Mesendoderm (in vitro differentiated cells): ENCODE results near the gene ANKRD65.

Experiments
- DNase-seq: peaks from one replicate; pipeline ENCODE4 v3.0.0; 2013
- H2AK5ac ChIP-seq: 2 replicates; pipeline ENCODE4 v1.6.1; 2013; ENCODE audit warnings: low read length, inconsistent platforms
- H2BK120ac ChIP-seq: 2 replicates; pipeline ENCODE4 v1.6.1; 2013; ENCODE audit warnings: low read depth, mild to moderate bottlenecking, low read length, moderate library complexity, mixed read lengths
- H2BK15ac ChIP-seq: replicated peaks from 2 replicates; pipeline ENCODE4 v1.6.1; 2013; ENCODE audit warnings: low read depth, mild to moderate bottlenecking, moderate library complexity
- H2BK5ac ChIP-seq: 2 replicates; pipeline ENCODE4 v1.6.1; 2013; ENCODE audit warnings: low read length, inconsistent platforms
- H3K18ac ChIP-seq: 2 replicates; pipeline ENCODE4 v1.6.1; 2013; ENCODE audit warnings: mild to moderate bottlenecking, low read length, mixed read lengths
- H3K23ac ChIP-seq: one replicate; pipeline ENCODE4 v1.6.1; 2013; ENCODE audit warnings: low read length
- H3K27ac ChIP-seq: 2 replicates; pipeline ENCODE4 v1.5.1; 2013; ENCODE audit warnings: low read depth, mild to moderate bottlenecking, inconsistent platforms, low read length, moderate library complexity
- H3K27me3 ChIP-seq: 2 replicates; pipeline ENCODE4 v1.6.1; 2013; ENCODE audit warnings: low read length, control low read depth, mild to moderate bottlenecking, inconsistent platforms; ENCODE audit not compliant: insufficient read depth, poor library complexity
- H3K36me3 ChIP-seq: 2 replicates; pipeline ENCODE4 v1.6.1; 2013; ENCODE audit warnings: low read length, inconsistent platforms; ENCODE audit not compliant: control insufficient read depth, insufficient read depth
- H3K4ac ChIP-seq: one replicate; pipeline ENCODE4 v1.6.1; 2013; ENCODE audit warnings: low read depth, mild to moderate bottlenecking, low read length, moderate library complexity
- H3K4me1 ChIP-seq: 2 replicates; pipeline ENCODE4 v1.6.1; 2013; ENCODE audit warnings: low read depth, low read length, inconsistent platforms; ENCODE audit not compliant: control insufficient read depth
- H3K4me2 ChIP-seq: 2 replicates; pipeline ENCODE4 v1.6.1; 2013; ENCODE audit warnings: low read length
- H3K4me3 ChIP-seq: 2 replicates; pipeline ENCODE4 v1.5.1; 2013; ENCODE audit warnings: mild to moderate bottlenecking, low read length
- H3K56ac ChIP-seq: one replicate; pipeline ENCODE4 v1.6.1; 2013; ENCODE audit warnings: low read length
- H3K79me1 ChIP-seq: 2 replicates; pipeline ENCODE4 v1.6.1; 2013; ENCODE audit warnings: low read length, inconsistent platforms
- H3K79me2 ChIP-seq: 2 replicates; pipeline ENCODE4 v1.6.1; 2013; ENCODE audit warnings: mild to moderate bottlenecking, low read length; ENCODE audit not compliant: control insufficient read depth, insufficient read depth
- H3K9ac ChIP-seq: 2 replicates; pipeline ENCODE4 v1.6.1; 2013; ENCODE audit warnings: low read length, inconsistent platforms
- H4K5ac ChIP-seq: one replicate; pipeline ENCODE4 v1.6.1; 2013; ENCODE audit warnings: low read length
- H4K8ac ChIP-seq: one replicate; pipeline ENCODE4 v1.6.1; 2013; ENCODE audit warnings: low read depth, mild to moderate bottlenecking, control low read depth, low read length, moderate library complexity
- WGBS: extraction: QIAGEN DNeasy Blood & Tissue Kit; methylation state at CpG from one replicate; pipeline ENCODE4 v1.1.7; 2013; ENCODE audit warnings: low lambda C conversion rate, missing lambda C conversion rate; ENCODE audit not compliant: insufficient coverage; ENCODE audit errors: extremely low coverage; 5-methylcytosine and 5-hydroxymethylcytosine counted together

ANKRD65 gene

GRCh38 chr1:1394116-1394515 is 27.0 kb downstream of the ANKRD65 start:
- no peak overlapping the region for H3K23ac ChIP-seq
- WGBS, result no CpG with 5 or more reads among the region's 7 CpGs
- H3K4me1 ChIP-seq, result no peaks in the 10 kb centered on the region
- H2BK120ac ChIP-seq, result no peak overlapping the region
- H2AK5ac ChIP-seq, result no peak overlapping the region
- no peaks in the 10 kb centered on the region for H3K27me3 ChIP-seq
- no peak overlapping the region for H3K27ac ChIP-seq
- no peak overlapping the region for H3K4ac ChIP-seq
- no peak overlapping the region for H3K4me3 ChIP-seq
- no peak overlapping the region for H3K18ac ChIP-seq
- no peak overlapping the region for H4K5ac ChIP-seq
- H4K8ac ChIP-seq, result no peak overlapping the region
- no peak overlapping the region for H3K4me2 ChIP-seq
- no peak overlapping the region for H2BK5ac ChIP-seq
- no peak overlapping the region for H2BK15ac ChIP-seq
- H3K56ac ChIP-seq, result no peak overlapping the region
- H3K79me2 ChIP-seq, result peaks cover 34% of the 10 kb centered on the region
- DNase-seq, result no peak
- no peak overlapping the region for H3K9ac ChIP-seq
- H3K36me3 ChIP-seq, result peaks cover 35% of the 10 kb centered on the region
- peaks cover 29% of the 10 kb centered on the region for H3K79me1 ChIP-seq

- H3K18ac ChIP-seq, result no peak overlapping the region
- H3K79me1 ChIP-seq, result peaks cover 28% of the 10 kb centered on the region
- no peak overlapping the region for H2BK120ac ChIP-seq
- H3K4me1 ChIP-seq, result no peaks in the 10 kb centered on the region
- H2AK5ac ChIP-seq, result no peak overlapping the region
- no peak for DNase-seq
- WGBS, result no CpG with 5 or more reads among the region's 11 CpGs
- H3K4ac ChIP-seq, result no peak overlapping the region
- H2BK5ac ChIP-seq, result no peak overlapping the region
- no peak overlapping the region for H4K5ac ChIP-seq
- no peak overlapping the region for H3K9ac ChIP-seq
- H3K27me3 ChIP-seq, result no peaks in the 10 kb centered on the region
- H3K79me2 ChIP-seq, result peaks cover 28% of the 10 kb centered on the region
- no peak overlapping the region for H4K8ac ChIP-seq
- peaks cover 35% of the 10 kb centered on the region for H3K36me3 ChIP-seq
- H3K4me3 ChIP-seq, result no peak overlapping the region
- H3K56ac ChIP-seq, result no peak overlapping the region
- no peak overlapping the region for H3K23ac ChIP-seq
- H2BK15ac ChIP-seq, result no peak overlapping the region
- no peak overlapping the region for H3K4me2 ChIP-seq
- no peak overlapping the region for H3K27ac ChIP-seq
Measured at GRCh38 chr1:1393428-1393827, 27.6 kb downstream of the ANKRD65 start.

GRCh38 chr1:1393014-1393413 is 28.1 kb downstream of the ANKRD65 start:
- Histone ChIP-seq H2BK120ac (no peak overlapping the region), H3K23ac (no peak overlapping the region), H2BK5ac (no peak overlapping the region), H3K4me2 (no peak overlapping the region), H2BK15ac (no peak overlapping the region), H4K8ac (no peak overlapping the region), H3K4me3 (no peak overlapping the region), H3K4ac (no peak overlapping the region), H3K27me3 (no peaks in the 10 kb centered on the region), H3K27ac (no peak overlapping the region), H3K9ac (no peak overlapping the region), H3K18ac (no peak overlapping the region), H3K56ac (no peak overlapping the region), H3K79me2 (peaks cover 24% of the 10 kb centered on the region), H3K79me1 (peaks cover 25% of the 10 kb centered on the region), H3K36me3 (peaks cover 36% of the 10 kb centered on the region), H2AK5ac (no peak overlapping the region), H4K5ac (no peak overlapping the region), H3K4me1 (no peaks in the 10 kb centered on the region)
- WGBS, result no CpG with 5 or more reads among the region's 4 CpGs
- no peak for DNase-seq

GRCh38 chr1:1391225-1391624 is 29.9 kb downstream of the ANKRD65 start:
- H3K23ac ChIP-seq, result no peak overlapping the region
- H3K4me3 ChIP-seq, result no peak overlapping the region
- H3K36me3 ChIP-seq, result peaks cover 39% of the 10 kb centered on the region
- H2BK5ac ChIP-seq, result no peak overlapping the region
- DNase-seq, result no peak
- H3K9ac ChIP-seq, result no peak overlapping the region
- H3K4me1 ChIP-seq, result no peaks in the 10 kb centered on the region
- no peak overlapping the region for H3K27ac ChIP-seq
- H3K4ac ChIP-seq, result no peak overlapping the region
- H3K4me2 ChIP-seq, result no peak overlapping the region
- no peak overlapping the region for H3K56ac ChIP-seq
- H3K79me1 ChIP-seq, result peaks cover 15% of the 10 kb centered on the region
- H3K18ac ChIP-seq, result no peak overlapping the region
- no peak overlapping the region for H4K5ac ChIP-seq
- no peak overlapping the region for H2AK5ac ChIP-seq
- no peak overlapping the region for H2BK15ac ChIP-seq
- WGBS, result no CpG with 5 or more reads among the region's 12 CpGs
- H4K8ac ChIP-seq, result no peak overlapping the region
- H3K79me2 ChIP-seq, result peaks cover 12% of the 10 kb centered on the region
- H2BK120ac ChIP-seq, result no peak overlapping the region
- no peaks in the 10 kb centered on the region for H3K27me3 ChIP-seq

- Histone ChIP-seq H3K4ac (no peak overlapping the region), H3K79me1 (peaks cover 15% of the 10 kb centered on the region), H3K4me2 (no peak overlapping the region), H3K4me1 (no peaks in the 10 kb centered on the region), H2BK15ac (no peak overlapping the region), H3K4me3 (no peak overlapping the region), H3K18ac (no peak overlapping the region), H3K23ac (no peak overlapping the region), H4K8ac (no peak overlapping the region), H3K9ac (no peak overlapping the region), H3K27ac (no peak overlapping the region), H2BK5ac (no peak overlapping the region), H3K27me3 (no peaks in the 10 kb centered on the region), H2BK120ac (no peak overlapping the region), H3K36me3 (peaks cover 40% of the 10 kb centered on the region), H2AK5ac (no peak overlapping the region), H4K5ac (no peak overlapping the region), H3K56ac (no peak overlapping the region), H3K79me2 (peaks cover 12% of the 10 kb centered on the region)
- no peak for DNase-seq
- WGBS, result no CpG with 5 or more reads among the region's 12 CpGs
Measured at GRCh38 chr1:1390675-1391074, 30.4 kb downstream of the ANKRD65 start.

GRCh38 chr1:1388078-1388472 is 33.0 kb downstream of the ANKRD65 start:
- Histone ChIP-seq H3K36me3 (peaks cover 26% of the 10 kb centered on the region), H3K4me2 (no peak overlapping the region), H3K56ac (no peak overlapping the region), H2BK15ac (no peak overlapping the region), H3K4me3 (no peak overlapping the region), H2AK5ac (no peak overlapping the region), H3K27ac (no peak overlapping the region), H3K27me3 (no peaks in the 10 kb centered on the region), H4K5ac (no peak overlapping the region), H2BK120ac (no peak overlapping the region), H2BK5ac (no peak overlapping the region), H3K18ac (no peak overlapping the region), H3K79me1 (peaks cover 4% of the 10 kb centered on the region), H3K9ac (no peak overlapping the region), H3K4ac (no peak overlapping the region), H4K8ac (no peak overlapping the region), H3K23ac (no peak overlapping the region), H3K4me1 (no peaks in the 10 kb centered on the region), H3K79me2 (peaks cover 3% of the 10 kb centered on the region)
- WGBS, result no CpG with 5 or more reads among the region's 16 CpGs
- no peak for DNase-seq
